H1 (cell line): ENCODE results near the gene AGT.

Experiments used
- BRCA1 ChIP-seq: IDR thresholded peaks from 2 replicates; pipeline ENCODE4 v1.6.1; 2012; ENCODE audit warnings: low read depth, low read length, improper control_type of control experiment
- CBX5 ChIP-seq: fragments of 300-800, 300-1000 bp; sonication (generic); IDR thresholded peaks from 2 replicates; pipeline ENCODE4 v1.7.1; 2016; ENCODE audit warnings: antibody characterized with exemption, low read length, low read depth
- EGR1 ChIP-seq: IDR thresholded peaks from 2 replicates; pipeline ENCODE4 v1.6.1; 2011; ENCODE audit warnings: low read depth, low read length, borderline replicate concordance
- FOSL1 ChIP-seq: IDR thresholded peaks from 2 replicates; pipeline ENCODE4 v1.6.1; 2011; ENCODE audit warnings: mild to moderate bottlenecking, low read depth, low read length, moderate library complexity; ENCODE audit not compliant: insufficient read depth
- HDAC6 ChIP-seq: IDR thresholded peaks from one replicate; pipeline ENCODE4 v1.7.1; 2012; ENCODE audit warnings: low read depth, mild to moderate bottlenecking, inconsistent platforms, low read length, moderate library complexity
- KDM1A ChIP-seq: fragments of 200-600, 300-600 bp; sonication (generic); IDR thresholded peaks from 2 replicates; pipeline ENCODE4 v1.7.1; 2016; ENCODE audit warnings: mild to moderate bottlenecking, low read length, borderline replicate concordance
- KDM5A ChIP-seq: fragments of 200-600 bp; IDR thresholded peaks from 2 replicates; pipeline ENCODE4 v1.7.1; 2012; ENCODE audit warnings: mild to moderate bottlenecking, low read length, inconsistent platforms, mixed read lengths
- POLR2A ChIP-seq, 2 experiments: IDR thresholded peaks; 1 replicate in 1 of 2; 2 replicates in 1 of 2; pipeline ENCODE4 v1.6.1; 2011; ENCODE audit warnings: low read depth in 2 of 2, low read length in 2 of 2, mild to moderate bottlenecking in 2 of 2; ENCODE audit errors: control extremely low read depth in 1 of 2
- POLR2AphosphoS5 ChIP-seq: IDR thresholded peaks from 2 replicates; pipeline ENCODE4 v1.6.1; 2011; ENCODE audit warnings: low read depth, low read length
- SUZ12 ChIP-seq: fragments of 200-600 bp; sonication (generic); IDR thresholded peaks from 2 replicates; pipeline ENCODE4 v1.6.1; 2012; ENCODE audit warnings: mild to moderate bottlenecking, inconsistent platforms, low read length, moderate library complexity, mixed read lengths
- ZNF274 ChIP-seq: IDR thresholded peaks from 2 replicates; pipeline ENCODE4 v1.7.0; 2012; ENCODE audit warnings: low read length, borderline replicate concordance; ENCODE audit errors: extremely low read depth
- TF ChIP-seq, protein P1 (sequence below), 3 experiments: IDR thresholded peaks; 1 replicate in 2 of 3; 2 replicates in 1 of 3; pipeline versions ENCODE4 v1.5.1 to v1.6.1; 2011; ENCODE audit warnings: low read length in 3 of 3, mild to moderate bottlenecking in 3 of 3, inconsistent platforms in 2 of 3, low read depth in 1 of 3, moderate library complexity in 1 of 3; ENCODE audit not compliant: insufficient read depth in 1 of 3; ENCODE audit errors: control extremely low read depth in 1 of 3
- TF ChIP-seq, protein P2 (sequence below): IDR thresholded peaks from 2 replicates; pipeline ENCODE4 v1.6.1; 2012; ENCODE audit warnings: low read length, inconsistent platforms
- TF ChIP-seq, protein P3 (sequence below): IDR thresholded peaks from 2 replicates; pipeline ENCODE4 v1.6.1; 2011; ENCODE audit warnings: low read depth, mild to moderate bottlenecking, low read length; ENCODE audit not compliant: insufficient read depth

DNA sequence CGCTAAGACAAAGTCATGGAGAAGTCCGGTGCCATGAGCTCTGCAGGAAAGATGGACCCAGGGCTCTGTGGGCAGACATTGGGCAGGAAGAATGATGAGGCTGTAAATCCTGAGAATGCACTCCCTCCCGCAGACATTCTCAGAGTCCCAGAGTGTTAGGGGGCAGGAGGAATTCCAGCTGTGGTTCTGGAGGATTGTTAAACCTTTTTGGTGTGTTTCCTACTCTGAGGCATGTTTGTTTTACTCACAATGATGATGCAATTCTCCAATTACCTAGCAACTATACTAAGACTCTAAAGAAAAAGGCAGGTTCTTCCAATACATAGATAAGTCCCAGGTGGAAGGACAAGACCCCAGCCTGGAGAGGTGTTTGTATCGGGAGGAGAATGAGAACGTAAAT is 30.5 kb upstream of the AGT start:
- TF ChIP-seq EGR1 = no peak
- TF ChIP-seq, protein P1, sequence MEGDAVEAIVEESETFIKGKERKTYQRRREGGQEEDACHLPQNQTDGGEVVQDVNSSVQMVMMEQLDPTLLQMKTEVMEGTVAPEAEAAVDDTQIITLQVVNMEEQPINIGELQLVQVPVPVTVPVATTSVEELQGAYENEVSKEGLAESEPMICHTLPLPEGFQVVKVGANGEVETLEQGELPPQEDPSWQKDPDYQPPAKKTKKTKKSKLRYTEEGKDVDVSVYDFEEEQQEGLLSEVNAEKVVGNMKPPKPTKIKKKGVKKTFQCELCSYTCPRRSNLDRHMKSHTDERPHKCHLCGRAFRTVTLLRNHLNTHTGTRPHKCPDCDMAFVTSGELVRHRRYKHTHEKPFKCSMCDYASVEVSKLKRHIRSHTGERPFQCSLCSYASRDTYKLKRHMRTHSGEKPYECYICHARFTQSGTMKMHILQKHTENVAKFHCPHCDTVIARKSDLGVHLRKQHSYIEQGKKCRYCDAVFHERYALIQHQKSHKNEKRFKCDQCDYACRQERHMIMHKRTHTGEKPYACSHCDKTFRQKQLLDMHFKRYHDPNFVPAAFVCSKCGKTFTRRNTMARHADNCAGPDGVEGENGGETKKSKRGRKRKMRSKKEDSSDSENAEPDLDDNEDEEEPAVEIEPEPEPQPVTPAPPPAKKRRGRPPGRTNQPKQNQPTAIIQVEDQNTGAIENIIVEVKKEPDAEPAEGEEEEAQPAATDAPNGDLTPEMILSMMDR (IDR thresholded peaks at IDR 0.05; ENCODE audit: control extremely low read depth in 1 of 3, insufficient read depth in 1 of 3, low read depth in 1 of 3, low read length in 3 of 3) = no peak
- no peak for TF ChIP-seq POLR2A (IDR thresholded peaks at IDR 0.05; ENCODE audit: control extremely low read depth in 1 of 2, low read depth in 2 of 2, low read length in 2 of 2)
- no peak for TF ChIP-seq HDAC6
- TF ChIP-seq, protein P2, sequence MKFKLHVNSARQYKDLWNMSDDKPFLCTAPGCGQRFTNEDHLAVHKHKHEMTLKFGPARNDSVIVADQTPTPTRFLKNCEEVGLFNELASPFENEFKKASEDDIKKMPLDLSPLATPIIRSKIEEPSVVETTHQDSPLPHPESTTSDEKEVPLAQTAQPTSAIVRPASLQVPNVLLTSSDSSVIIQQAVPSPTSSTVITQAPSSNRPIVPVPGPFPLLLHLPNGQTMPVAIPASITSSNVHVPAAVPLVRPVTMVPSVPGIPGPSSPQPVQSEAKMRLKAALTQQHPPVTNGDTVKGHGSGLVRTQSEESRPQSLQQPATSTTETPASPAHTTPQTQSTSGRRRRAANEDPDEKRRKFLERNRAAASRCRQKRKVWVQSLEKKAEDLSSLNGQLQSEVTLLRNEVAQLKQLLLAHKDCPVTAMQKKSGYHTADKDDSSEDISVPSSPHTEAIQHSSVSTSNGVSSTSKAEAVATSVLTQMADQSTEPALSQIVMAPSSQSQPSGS = no peak
- TF ChIP-seq BRCA1 = no peak
- no peak for TF ChIP-seq ZNF274
- no peak for TF ChIP-seq CBX5
- TF ChIP-seq SUZ12 = no peak
- TF ChIP-seq, protein P3, sequence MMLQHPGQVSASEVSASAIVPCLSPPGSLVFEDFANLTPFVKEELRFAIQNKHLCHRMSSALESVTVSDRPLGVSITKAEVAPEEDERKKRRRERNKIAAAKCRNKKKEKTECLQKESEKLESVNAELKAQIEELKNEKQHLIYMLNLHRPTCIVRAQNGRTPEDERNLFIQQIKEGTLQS = no peak
- no peak for TF ChIP-seq POLR2AphosphoS5
- no peak for TF ChIP-seq KDM5A
- no peak for TF ChIP-seq FOSL1
- TF ChIP-seq KDM1A = no peak
